Erythroblast (primary cell): ENCODE measurements around the gene GPR153.

ENCODE experiments used
- GATA1 ChIP-seq: IDR thresholded peaks from 2 replicates; pipeline ENCODE4 v1.6.1; 2011; ENCODE audit warnings: low read depth, mild to moderate bottlenecking, control low read depth, low read length, moderate library complexity
- POLR2A ChIP-seq: IDR thresholded peaks from 2 replicates; pipeline ENCODE4 v1.6.1; 2011; ENCODE audit warnings: mild to moderate bottlenecking, low read length

- TF ChIP-seq POLR2A (no peak), GATA1 (no peak)
Observed at GRCh38 chr1:6271554-6271953, 10.7 kb upstream of the GPR153 start.
